ENCODE measurements around the gene RAB40C. TPM values are rescaled to one million over a fixed set of nuclear protein-coding genes. Genes with fewer than 3 reads are reported as not detected.

RAB40C gene, protein sequence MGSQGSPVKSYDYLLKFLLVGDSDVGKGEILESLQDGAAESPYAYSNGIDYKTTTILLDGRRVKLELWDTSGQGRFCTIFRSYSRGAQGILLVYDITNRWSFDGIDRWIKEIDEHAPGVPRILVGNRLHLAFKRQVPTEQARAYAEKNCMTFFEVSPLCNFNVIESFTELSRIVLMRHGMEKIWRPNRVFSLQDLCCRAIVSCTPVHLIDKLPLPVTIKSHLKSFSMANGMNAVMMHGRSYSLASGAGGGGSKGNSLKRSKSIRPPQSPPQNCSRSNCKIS
- 5.9 and 11.3 TPM in 2 replicates for total RNA-seq (2014; rRNA removed; shearing (Covaris generic); ENCODE audit: low replicate concordance)

DNA sequence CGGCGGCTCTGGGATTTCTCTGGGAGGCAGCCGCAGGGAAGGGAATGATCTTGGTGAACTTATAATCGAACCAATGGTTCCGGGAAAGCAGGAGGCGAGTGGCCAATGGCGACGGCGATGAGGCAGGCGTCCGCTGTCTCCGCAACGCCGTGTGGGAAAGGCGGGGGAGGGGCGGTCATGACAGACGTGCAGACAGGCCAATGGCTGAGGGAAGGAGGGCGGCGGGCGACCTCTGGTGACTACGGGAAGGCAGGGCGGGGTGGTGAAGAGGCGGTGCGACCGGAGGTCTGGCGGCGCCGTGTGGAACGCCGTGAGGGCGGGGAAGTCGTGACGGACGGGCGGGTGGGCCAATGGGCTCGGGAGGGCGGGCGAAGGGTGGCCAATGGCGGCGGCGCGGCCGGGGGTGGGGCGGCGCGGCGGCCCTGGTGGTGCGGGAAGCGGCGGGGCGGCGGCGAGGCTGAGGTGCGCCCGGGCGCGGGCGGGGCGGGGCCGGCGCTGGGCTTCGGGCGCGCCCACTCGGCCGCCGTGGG, at the start of gene RAB40C:
TSS of gene RAB40C (plus strand) at position 409 of the 530 bp plus-strand sequence. CDS start 226 bp downstream, outside the sequence.
- no peaks in the 10 kb centered on the region for H3K36me3 ChIP-seq (ENCODE audit: insufficient read depth, low read length)
- DNase-seq = peak; percentile 99
- H3K9ac ChIP-seq (ENCODE audit: low read length) = peak within 1 kb of the TSS; percentile 95
- H3K4me1 ChIP-seq (ENCODE audit: low read length) = peaks cover 45% of the 10 kb centered on the region
- peaks cover 46% of the 10 kb centered on the region for H4K20me1 ChIP-seq (ENCODE audit: insufficient read depth, low read depth, low read length)
- H3K4me3 ChIP-seq (ENCODE audit: low read length) = peak within 1 kb of the TSS; percentile 86
- H3K79me2 ChIP-seq (ENCODE audit: low read length) = peaks cover 15% of the 10 kb centered on the region; the same call in 1 of the 2 replicates
- H3K27me3 ChIP-seq (ENCODE audit: low read length) = no peaks in the 10 kb centered on the region
- peak within 1 kb of the TSS; percentile 88 for H3K4me2 ChIP-seq (ENCODE audit: low read depth, low read length, poor library complexity, severe bottlenecking)
- no peaks in the 10 kb centered on the region for H3K9me2 ChIP-seq (replicated peaks; ENCODE audit: insufficient read depth, low read length)
- no peaks in the 10 kb centered on the region for H3K9me3 ChIP-seq (ENCODE audit: low read length)
- H3K27ac ChIP-seq (ENCODE audit: low read length) = peak within 1 kb of the TSS; percentile 88
- H2AFZ ChIP-seq (ENCODE audit: low read length) = peak within 1 kb of the TSS; percentile 97

DNA sequence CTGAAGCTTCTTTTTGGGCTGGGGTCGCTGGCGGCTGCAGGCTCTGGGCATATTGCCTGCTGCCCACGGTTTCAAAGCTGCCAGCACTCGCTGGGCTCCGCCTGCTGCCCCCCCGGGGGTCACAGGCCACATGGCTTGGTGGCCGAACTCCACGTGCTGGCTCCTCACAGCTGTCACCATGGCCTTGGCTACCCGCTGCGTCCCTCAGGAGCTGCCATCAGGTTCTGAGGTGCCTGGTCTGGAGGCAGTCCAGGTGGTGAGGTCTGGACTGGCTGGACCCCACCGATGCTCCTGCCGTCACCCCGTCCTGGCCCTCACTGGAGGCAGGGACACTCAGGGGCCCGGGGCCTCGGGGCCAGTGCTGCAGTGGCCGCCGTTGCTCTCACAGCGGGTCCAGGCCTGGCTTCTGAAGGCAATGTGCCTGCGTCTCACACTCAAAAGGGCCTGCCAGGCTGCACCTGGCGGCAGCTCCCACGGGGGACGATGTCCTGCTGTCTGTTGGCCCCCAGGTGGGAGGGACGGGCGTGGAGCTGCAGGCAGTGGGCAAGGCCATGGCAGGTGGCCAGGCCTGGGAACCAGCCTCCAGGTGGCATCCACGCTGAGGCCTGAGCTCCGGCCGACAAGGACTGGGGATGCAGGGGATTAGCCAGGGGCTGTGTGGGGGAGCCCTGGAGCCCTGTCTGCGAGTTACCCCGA, 49.1 kb upstream of the RAB40C start:
- Histone ChIP-seq H3K4me2 (ENCODE audit: low read depth, low read length, poor library complexity, severe bottlenecking) (no peak overlapping the region), H4K20me1 (ENCODE audit: insufficient read depth, low read depth, low read length) (0 out of 2 replicates have a peak, but pooled peaks cover 2% of the 10 kb centered on the region), H3K79me2 (ENCODE audit: low read length) (peaks cover 51% of the 10 kb centered on the region), H3K9ac (ENCODE audit: low read length) (no peak overlapping the region), H3K27ac (ENCODE audit: low read length) (no peak overlapping the region), H3K36me3 (ENCODE audit: insufficient read depth, low read length) (peaks cover 3% of the 10 kb centered on the region), H3K9me3 (ENCODE audit: low read length) (no peaks in the 10 kb centered on the region), H3K4me3 (ENCODE audit: low read length) (no peak overlapping the region), H2AFZ (ENCODE audit: low read length) (no peak overlapping the region), H3K9me2 (replicated peaks; ENCODE audit: insufficient read depth, low read length) (no peaks in the 10 kb centered on the region), H3K4me1 (ENCODE audit: low read length) (no peaks in the 10 kb centered on the region), H3K27me3 (ENCODE audit: low read length) (no peaks in the 10 kb centered on the region)
- DNase-seq = no peak

DNA sequence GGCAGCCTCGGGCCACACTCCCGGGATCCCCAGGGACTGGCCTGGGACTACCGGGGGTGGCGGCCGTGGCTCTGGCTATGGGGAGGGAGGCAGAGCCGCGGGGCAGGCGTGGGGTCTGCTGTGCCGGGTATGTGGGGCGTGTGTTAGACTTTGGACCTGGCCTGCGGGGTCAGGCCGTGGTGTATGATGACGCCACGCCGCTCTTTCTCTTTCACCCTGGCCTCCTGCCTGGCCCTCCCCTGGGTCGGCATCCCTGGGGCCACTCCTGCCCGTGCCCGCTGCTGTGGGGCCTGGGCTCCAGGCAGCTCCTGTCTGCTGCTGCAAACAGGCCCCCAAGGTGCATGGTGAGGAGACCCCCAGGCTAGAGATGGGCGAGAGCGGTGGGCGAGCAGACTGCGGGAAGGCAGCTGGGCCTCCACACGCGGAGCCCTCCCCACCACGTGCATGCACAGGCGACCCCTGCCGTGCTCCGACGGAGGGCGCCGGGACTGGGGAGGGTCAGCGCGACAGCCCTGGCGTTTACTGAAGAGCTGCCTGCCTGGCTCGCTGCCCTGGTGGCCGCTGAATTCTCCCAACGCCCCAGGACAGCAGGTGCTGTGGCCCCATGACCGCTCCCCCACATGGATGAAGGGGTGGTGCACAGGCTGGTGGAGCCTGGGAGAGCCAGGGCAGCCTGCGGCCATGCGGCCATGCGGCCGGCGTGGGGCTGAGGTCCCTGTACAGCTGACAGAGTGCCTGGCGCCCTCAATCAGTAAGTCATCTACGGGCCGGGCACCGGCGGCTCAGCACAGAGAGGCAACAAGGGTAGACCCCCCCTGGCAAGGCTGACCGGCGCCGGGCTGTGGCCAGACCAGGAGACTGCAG, 46.3 kb upstream of the RAB40C start:
- no peak for DNase-seq
- H3K27me3 ChIP-seq (ENCODE audit: low read length) = no peaks in the 10 kb centered on the region
- no peaks in the 10 kb centered on the region for H3K9me2 ChIP-seq (replicated peaks; ENCODE audit: insufficient read depth, low read length)
- peaks cover 3% of the 10 kb centered on the region; the same call in 1 of the 2 replicates for H3K36me3 ChIP-seq (ENCODE audit: insufficient read depth, low read length)
- no peak overlapping the region for H3K4me3 ChIP-seq (ENCODE audit: low read length)
- no peak overlapping the region for H2AFZ ChIP-seq (ENCODE audit: low read length)
- no peak overlapping the region for H3K27ac ChIP-seq (ENCODE audit: low read length)
- H3K9me3 ChIP-seq (ENCODE audit: low read length) = no peaks in the 10 kb centered on the region
- H3K79me2 ChIP-seq (ENCODE audit: low read length) = peaks cover 38% of the 10 kb centered on the region
- H3K9ac ChIP-seq (ENCODE audit: low read length) = no peak overlapping the region
- H3K4me1 ChIP-seq (ENCODE audit: low read length) = no peaks in the 10 kb centered on the region
- no peak overlapping the region for H3K4me2 ChIP-seq (ENCODE audit: low read depth, low read length, poor library complexity, severe bottlenecking)
- 0 out of 2 replicates have a peak, but pooled peaks cover 2% of the 10 kb centered on the region for H4K20me1 ChIP-seq (ENCODE audit: insufficient read depth, low read depth, low read length)

DNA sequence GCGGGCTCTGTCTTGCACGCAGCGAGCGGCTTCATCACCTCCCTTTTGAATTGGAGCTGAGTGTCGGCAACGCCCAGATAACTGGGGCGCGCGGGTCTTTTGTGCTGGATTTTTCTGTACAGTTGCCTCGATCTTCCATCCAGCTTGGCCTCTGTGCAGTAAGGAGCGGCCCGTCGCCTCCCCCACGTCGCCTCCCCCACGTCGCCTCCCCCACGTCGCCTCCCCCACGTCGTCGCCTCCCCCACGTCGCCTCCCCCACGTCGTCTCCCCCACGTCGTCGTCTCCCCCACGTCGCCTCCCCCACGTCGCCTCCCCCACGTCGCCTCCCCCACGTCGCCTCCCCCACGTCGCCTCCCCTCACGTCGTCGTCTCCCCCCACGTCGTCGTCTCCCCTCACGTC, 45.3 kb upstream of the RAB40C start:
- no peak overlapping the region for H3K9ac ChIP-seq (ENCODE audit: low read length)
- no peaks in the 10 kb centered on the region for H3K9me3 ChIP-seq (ENCODE audit: low read length)
- DNase-seq = no peak
- no peaks in the 10 kb centered on the region for H3K9me2 ChIP-seq (replicated peaks; ENCODE audit: insufficient read depth, low read length)
- no peak overlapping the region for H2AFZ ChIP-seq (ENCODE audit: low read length)
- no peaks in the 10 kb centered on the region for H3K4me1 ChIP-seq (ENCODE audit: low read length)
- no peaks in the 10 kb centered on the region for H3K27me3 ChIP-seq (ENCODE audit: low read length)
- no peak overlapping the region for H3K27ac ChIP-seq (ENCODE audit: low read length)
- no peak overlapping the region for H3K4me2 ChIP-seq (ENCODE audit: low read depth, low read length, poor library complexity, severe bottlenecking)
- peaks cover 32% of the 10 kb centered on the region for H3K79me2 ChIP-seq (ENCODE audit: low read length)
- no peaks in the 10 kb centered on the region for H3K36me3 ChIP-seq (ENCODE audit: insufficient read depth, low read length)
- 0 out of 2 replicates have a peak, but pooled peaks cover 2% of the 10 kb centered on the region for H4K20me1 ChIP-seq (ENCODE audit: insufficient read depth, low read depth, low read length)
- no peak overlapping the region for H3K4me3 ChIP-seq (ENCODE audit: low read length)

DNA sequence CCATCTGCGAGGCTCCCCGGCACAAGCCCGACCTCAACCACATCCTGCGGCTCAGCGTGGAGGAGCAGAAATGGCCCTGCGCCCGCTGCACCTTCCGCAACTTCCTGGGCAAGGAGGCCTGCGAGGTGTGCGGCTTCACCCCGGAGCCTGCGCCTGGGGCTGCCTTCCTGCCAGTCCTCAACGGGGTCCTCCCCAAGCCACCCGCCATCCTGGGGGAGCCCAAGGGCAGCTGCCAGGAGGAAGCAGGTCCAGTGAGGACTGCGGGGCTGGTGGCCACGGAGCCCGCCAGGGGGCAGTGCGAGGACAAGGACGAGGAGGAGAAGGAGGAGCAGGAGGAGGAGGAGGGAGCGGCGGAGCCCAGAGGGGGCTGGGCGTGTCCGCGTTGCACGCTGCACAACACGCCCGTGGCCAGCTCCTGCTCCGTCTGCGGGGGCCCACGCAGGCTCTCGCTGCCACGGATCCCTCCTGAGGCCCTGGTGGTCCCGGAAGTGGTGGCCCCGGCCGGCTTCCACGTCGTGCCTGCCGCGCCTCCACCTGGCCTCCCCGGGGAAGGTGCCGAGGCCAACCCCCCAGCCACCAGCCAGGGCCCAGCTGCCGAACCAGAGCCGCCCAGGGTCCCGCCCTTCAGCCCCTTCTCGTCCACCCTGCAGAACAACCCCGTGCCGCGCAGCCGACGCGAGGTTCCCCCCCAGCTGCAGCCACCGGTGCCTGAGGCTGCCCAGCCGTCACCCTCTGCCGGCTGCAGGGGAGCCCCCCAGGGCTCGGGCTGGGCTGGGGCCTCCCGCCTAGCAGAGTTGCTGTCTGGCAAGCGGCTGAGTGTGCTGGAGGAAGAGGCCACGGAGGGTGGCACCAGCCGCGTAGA, 42.7 kb upstream of the RAB40C start:
- Histone ChIP-seq H3K9ac (ENCODE audit: low read length) (no peak overlapping the region), H4K20me1 (ENCODE audit: insufficient read depth, low read depth, low read length) (0 out of 2 replicates have a peak, but pooled peaks cover under 1% of the 10 kb centered on the region), H3K4me1 (ENCODE audit: low read length) (no peaks in the 10 kb centered on the region), H2AFZ (ENCODE audit: low read length) (no peak overlapping the region), H3K4me2 (ENCODE audit: low read depth, low read length, poor library complexity, severe bottlenecking) (no peak overlapping the region), H3K27ac (ENCODE audit: low read length) (no peak overlapping the region), H3K9me3 (ENCODE audit: low read length) (no peaks in the 10 kb centered on the region), H3K27me3 (ENCODE audit: low read length) (no peaks in the 10 kb centered on the region), H3K79me2 (ENCODE audit: low read length) (peaks cover 9% of the 10 kb centered on the region), H3K9me2 (replicated peaks; ENCODE audit: insufficient read depth, low read length) (no peaks in the 10 kb centered on the region), H3K4me3 (ENCODE audit: low read length) (no peak overlapping the region), H3K36me3 (ENCODE audit: insufficient read depth, low read length) (no peaks in the 10 kb centered on the region)
- DNase-seq = no peak

DNA sequence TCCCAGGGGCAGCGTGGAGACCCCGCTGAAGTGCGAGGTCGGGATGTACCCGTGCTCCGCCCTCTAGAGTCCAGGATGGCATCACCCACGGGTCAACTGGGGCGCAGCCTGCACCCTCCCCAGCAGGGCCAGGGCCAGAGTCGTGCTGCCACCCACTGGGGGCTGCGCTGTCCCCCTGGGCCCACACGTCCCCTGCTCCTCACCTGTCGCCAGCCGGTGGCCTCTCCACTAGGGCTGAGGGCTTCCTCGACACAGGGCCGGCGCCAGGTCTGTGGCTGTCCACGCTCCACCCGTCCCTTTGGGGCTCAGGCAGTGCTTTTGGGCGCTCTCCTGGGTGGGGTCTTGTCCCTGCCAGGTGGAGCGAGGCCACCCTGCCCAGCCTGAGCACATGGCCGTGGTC, 41.3 kb upstream of the RAB40C start:
- Histone ChIP-seq H3K9ac (ENCODE audit: low read length) (no peak overlapping the region), H4K20me1 (ENCODE audit: insufficient read depth, low read depth, low read length) (0 out of 2 replicates have a peak, but pooled peaks cover 4% of the 10 kb centered on the region), H3K9me3 (ENCODE audit: low read length) (no peaks in the 10 kb centered on the region)

DNA sequence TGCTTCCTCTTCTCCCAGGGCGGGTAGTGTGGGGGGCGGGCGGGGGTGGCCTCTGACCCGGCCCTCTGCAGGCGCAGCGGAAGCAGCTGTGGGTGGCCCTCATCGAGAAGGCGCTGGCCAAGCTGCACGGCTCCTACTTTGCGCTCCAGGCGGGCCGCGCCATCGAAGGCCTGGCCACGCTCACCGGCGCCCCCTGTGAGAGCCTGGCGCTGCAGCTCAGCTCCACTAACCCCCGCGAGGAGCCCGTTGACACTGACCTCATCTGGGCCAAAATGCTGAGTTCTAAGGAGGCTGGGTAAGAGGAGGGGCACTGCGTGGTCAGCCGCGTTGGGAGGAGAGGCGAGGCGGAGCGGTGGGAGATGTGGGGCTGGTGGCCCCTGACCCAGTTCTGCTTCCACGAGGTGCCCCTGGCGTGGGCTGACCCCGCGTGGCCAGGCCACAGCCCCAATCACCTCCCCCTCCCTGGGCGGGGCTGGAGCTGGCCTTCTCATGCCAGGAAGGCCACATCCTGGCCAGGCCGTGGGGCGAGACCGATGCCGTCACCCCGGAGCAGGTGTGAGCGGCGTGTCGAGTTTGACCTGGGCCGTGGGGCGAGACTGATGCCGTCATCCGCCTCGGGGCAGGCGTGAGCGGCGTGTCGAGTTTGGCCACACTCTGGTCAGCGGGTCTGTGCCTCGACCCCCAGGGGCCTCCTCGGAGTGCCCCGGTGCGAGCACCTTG, 40.2 kb upstream of the RAB40C start:
- no peak overlapping the region for H3K9ac ChIP-seq (ENCODE audit: low read length)
- H3K4me2 ChIP-seq (ENCODE audit: low read depth, low read length, poor library complexity, severe bottlenecking) = no peak overlapping the region
- no peak overlapping the region for H3K27ac ChIP-seq (ENCODE audit: low read length)
- H3K4me1 ChIP-seq (ENCODE audit: low read length) = no peaks in the 10 kb centered on the region
- no peak overlapping the region for H3K4me3 ChIP-seq (ENCODE audit: low read length)
- 0 out of 2 replicates have a peak, but pooled peaks cover 6% of the 10 kb centered on the region for H4K20me1 ChIP-seq (ENCODE audit: insufficient read depth, low read depth, low read length)
- DNase-seq = no peak
- H3K79me2 ChIP-seq (ENCODE audit: low read length) = no peaks in the 10 kb centered on the region
- H3K9me3 ChIP-seq (ENCODE audit: low read length) = no peaks in the 10 kb centered on the region
- no peaks in the 10 kb centered on the region for H3K27me3 ChIP-seq (ENCODE audit: low read length)
- no peaks in the 10 kb centered on the region for H3K36me3 ChIP-seq (ENCODE audit: insufficient read depth, low read length)
- H3K9me2 ChIP-seq (replicated peaks; ENCODE audit: insufficient read depth, low read length) = no peaks in the 10 kb centered on the region
- no peak overlapping the region for H2AFZ ChIP-seq (ENCODE audit: low read length)

More for the DNA sequence above, 41.3 kb upstream of the RAB40C start:
- no peaks in the 10 kb centered on the region for H3K36me3 ChIP-seq (ENCODE audit: insufficient read depth, low read length)
- H3K27me3 ChIP-seq (ENCODE audit: low read length) = no peaks in the 10 kb centered on the region
- H3K4me1 ChIP-seq (ENCODE audit: low read length) = no peaks in the 10 kb centered on the region
- no peaks in the 10 kb centered on the region for H3K9me2 ChIP-seq (replicated peaks; ENCODE audit: insufficient read depth, low read length)
- no peak overlapping the region for H3K27ac ChIP-seq (ENCODE audit: low read length)
- no peaks in the 10 kb centered on the region for H3K79me2 ChIP-seq (ENCODE audit: low read length)
- DNase-seq = no peak
- H2AFZ ChIP-seq (ENCODE audit: low read length) = no peak overlapping the region
- H3K4me2 ChIP-seq (ENCODE audit: low read depth, low read length, poor library complexity, severe bottlenecking) = no peak overlapping the region
- no peak overlapping the region for H3K4me3 ChIP-seq (ENCODE audit: low read length)
